Cardiac muscle cell (in vitro differentiated cells and primary cell): ENCODE results near the gene CT47C1. TPM values are rescaled to one million over a fixed set of nuclear protein-coding genes. Genes with fewer than 3 reads are reported as not detected.

ENCODE experiments used
- DNase-seq, 2 donors: peaks; one replicate each; pipeline versions ENCODE4 v3.0.0 to v3.0.0-alpha.2; 2010 to 2017; ENCODE audit warnings: low read depth in 1 of 2, low spot score in 1 of 2
- H3K27ac ChIP-seq: fragments of 200-600 bp; sonication (generic); 2 replicates; pipeline ENCODE4 v1.5.1; 2016
- H3K27me3 ChIP-seq: fragments of 200-600 bp; sonication (generic); 2 replicates; pipeline ENCODE4 v1.6.0; 2016; ENCODE audit warnings: control low read depth
- H3K36me3 ChIP-seq: fragments of 200-600 bp; sonication (generic); 2 replicates; pipeline ENCODE4 v1.5.1; 2016; ENCODE audit warnings: control low read depth
- H3K4me1 ChIP-seq: fragments of 200-600 bp; sonication (generic); 2 replicates; pipeline ENCODE4 v1.8.1; 2017; ENCODE audit warnings: low read depth, mild to moderate bottlenecking, mixed run types
- H3K4me3 ChIP-seq: fragments of 200-600 bp; sonication (generic); 2 replicates; pipeline ENCODE4 v1.5.1; 2016; ENCODE audit warnings: mild to moderate bottlenecking
- H3K9me3 ChIP-seq: fragments of 200-600 bp; sonication (generic); 2 replicates; pipeline ENCODE4 v1.5.1; 2017; ENCODE audit warnings: low read depth, mild to moderate bottlenecking, control low read depth
- polyA plus RNA-seq: library from polyadenylated mRNA; unstranded; fragments of >200 nt; fragmentation: Nextera tagmentation; extraction: Ambion mirVana; gene quantifications from 2 replicates; pipeline ENCODE4 v1.2.1, GENCODE V29; 2016
- total RNA-seq: library from RNA; depleted of rRNA; stranded (reverse); fragments of >200 nt; gene quantifications from 2 replicates; pipeline ENCODE4 v1.2.3, GENCODE V29; 2016
- TF ChIP-seq, protein P1 (sequence below): IDR thresholded peaks from 2 replicates; pipeline ENCODE4 v1.5.1; 2012; ENCODE audit warnings: low read depth, mild to moderate bottlenecking, low read length

Gene CT47C1
- total and polyA plus RNA-seq, 2 experiments from 2014 or later: not detected

DNA sequence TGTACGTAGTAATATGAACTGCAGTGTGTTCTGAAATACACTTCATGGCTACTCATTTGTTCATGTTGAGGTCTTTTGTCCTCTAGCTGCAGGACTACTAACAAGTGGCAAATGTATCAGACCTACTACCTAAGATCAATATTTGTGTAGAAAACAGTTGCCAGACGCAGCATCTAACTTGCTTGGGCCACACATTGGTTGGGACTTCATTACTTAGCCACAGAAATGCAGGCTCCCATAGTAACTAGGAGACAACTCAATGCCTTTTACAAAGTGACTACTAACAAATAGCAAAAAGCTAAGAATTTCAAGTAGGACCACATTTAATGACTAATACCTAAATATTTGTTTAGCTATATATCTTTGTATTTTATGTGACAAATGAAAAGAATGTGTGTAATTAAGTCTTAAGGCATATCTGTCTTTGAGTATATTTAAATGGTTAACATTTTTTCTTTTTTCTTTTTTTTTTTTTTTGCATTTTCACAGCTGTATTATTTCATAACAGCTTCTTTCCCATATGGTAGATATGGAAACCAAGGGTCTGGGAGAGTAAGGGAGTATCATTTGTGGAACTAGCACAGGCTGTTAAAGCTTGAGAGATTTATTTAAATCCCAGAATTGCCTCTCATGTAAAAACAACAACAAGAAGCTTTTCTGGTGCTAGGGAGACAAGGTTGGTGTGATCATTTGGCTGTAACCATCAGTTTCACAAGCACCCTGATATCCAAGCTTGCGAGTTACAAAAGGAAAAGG lies 2.7 kb downstream of the CT47C1 start:
- Histone ChIP-seq H3K27ac (no peak overlapping the region), H3K36me3 (no peaks in the 10 kb centered on the region), H3K9me3 (no peaks in the 10 kb centered on the region), H3K27me3 (no peaks in the 10 kb centered on the region), H3K4me3 (no peak overlapping the region), H3K4me1 (no peaks in the 10 kb centered on the region)
- no peak for DNase-seq
- TF ChIP-seq, protein P1, sequence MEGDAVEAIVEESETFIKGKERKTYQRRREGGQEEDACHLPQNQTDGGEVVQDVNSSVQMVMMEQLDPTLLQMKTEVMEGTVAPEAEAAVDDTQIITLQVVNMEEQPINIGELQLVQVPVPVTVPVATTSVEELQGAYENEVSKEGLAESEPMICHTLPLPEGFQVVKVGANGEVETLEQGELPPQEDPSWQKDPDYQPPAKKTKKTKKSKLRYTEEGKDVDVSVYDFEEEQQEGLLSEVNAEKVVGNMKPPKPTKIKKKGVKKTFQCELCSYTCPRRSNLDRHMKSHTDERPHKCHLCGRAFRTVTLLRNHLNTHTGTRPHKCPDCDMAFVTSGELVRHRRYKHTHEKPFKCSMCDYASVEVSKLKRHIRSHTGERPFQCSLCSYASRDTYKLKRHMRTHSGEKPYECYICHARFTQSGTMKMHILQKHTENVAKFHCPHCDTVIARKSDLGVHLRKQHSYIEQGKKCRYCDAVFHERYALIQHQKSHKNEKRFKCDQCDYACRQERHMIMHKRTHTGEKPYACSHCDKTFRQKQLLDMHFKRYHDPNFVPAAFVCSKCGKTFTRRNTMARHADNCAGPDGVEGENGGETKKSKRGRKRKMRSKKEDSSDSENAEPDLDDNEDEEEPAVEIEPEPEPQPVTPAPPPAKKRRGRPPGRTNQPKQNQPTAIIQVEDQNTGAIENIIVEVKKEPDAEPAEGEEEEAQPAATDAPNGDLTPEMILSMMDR: no peak

DNA sequence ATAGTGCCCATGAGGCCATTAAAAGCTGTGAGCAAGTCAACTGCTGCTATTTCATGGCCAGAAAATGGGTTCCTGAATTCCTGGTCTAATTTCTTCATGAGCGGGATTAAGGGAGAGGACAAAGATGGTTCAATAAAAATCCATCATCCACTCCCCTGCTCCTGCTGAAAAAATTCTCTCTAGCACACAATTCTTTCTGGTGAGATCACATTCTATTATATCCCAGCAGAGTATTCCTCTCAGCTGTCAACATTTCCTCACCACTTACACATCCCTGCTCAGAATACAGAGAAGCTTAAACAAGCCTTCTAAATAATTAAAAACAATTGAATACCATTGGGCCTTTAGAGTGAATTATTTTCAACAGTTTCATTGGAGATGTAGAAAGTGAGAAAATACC lies 9.5 kb downstream of the CT47C1 start:
- Histone ChIP-seq H3K27ac (no peak overlapping the region), H3K27me3 (no peaks in the 10 kb centered on the region), H3K9me3 (no peaks in the 10 kb centered on the region), H3K36me3 (no peaks in the 10 kb centered on the region), H3K4me1 (no peaks in the 10 kb centered on the region), H3K4me3 (no peak overlapping the region)
- TF ChIP-seq, protein P1: no peak
- no peak for DNase-seq

DNA sequence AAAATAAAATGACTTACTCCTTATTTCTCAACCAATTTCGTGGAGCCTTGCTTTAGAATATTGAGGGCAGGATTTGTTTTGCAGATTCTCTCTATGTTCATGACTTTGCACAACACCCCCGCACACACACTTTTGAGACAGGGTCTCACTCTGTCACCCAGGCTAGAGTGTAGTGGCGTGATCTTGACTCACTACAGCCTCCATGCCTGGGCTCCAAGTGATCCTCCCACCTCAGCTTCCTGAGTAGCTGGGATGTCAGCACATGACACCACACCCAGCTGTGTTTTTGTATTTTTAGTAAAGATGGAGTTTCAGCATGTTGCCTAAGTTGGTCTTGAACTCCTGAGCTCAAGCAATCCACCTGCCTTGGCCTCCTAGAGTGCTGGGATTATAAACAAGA lies 12.0 kb downstream of the CT47C1 start:
- TF ChIP-seq, protein P1: no peak

DNA sequence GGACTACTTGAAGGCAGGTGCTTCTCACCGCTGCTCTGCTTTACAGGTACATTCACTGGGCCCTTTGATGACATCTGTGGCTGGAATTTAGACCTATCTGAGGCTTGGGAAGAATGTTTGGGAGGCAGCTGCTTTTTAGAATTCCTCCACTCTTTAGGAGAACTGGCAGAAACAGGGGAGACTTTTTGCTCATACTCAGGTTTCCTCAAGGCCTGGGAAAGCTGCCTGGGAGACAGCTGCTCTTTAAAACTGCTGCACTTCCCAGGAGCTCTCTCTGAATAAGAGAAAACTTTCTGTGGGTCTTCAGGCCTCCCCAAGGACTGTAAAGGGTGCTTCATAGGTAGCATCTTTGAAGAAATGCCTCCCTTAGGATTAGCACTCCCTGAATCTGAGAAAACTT lies 14.3 kb downstream of the CT47C1 start:
- no peak overlapping the region for H3K4me3 ChIP-seq
- H3K27ac ChIP-seq: no peak overlapping the region
- H3K4me1 ChIP-seq: no peaks in the 10 kb centered on the region
- DNase-seq: no peak
- no peaks in the 10 kb centered on the region for H3K36me3 ChIP-seq
- no peaks in the 10 kb centered on the region for H3K9me3 ChIP-seq
- TF ChIP-seq, protein P1: no peak
- H3K27me3 ChIP-seq: no peaks in the 10 kb centered on the region

More for the DNA sequence above, 12.0 kb downstream of the CT47C1 start:
- Histone ChIP-seq H3K4me1 (no peaks in the 10 kb centered on the region), H3K27ac (no peak overlapping the region), H3K36me3 (no peaks in the 10 kb centered on the region), H3K27me3 (no peaks in the 10 kb centered on the region), H3K9me3 (no peaks in the 10 kb centered on the region), H3K4me3 (no peak overlapping the region)
- no peak for DNase-seq

DNA sequence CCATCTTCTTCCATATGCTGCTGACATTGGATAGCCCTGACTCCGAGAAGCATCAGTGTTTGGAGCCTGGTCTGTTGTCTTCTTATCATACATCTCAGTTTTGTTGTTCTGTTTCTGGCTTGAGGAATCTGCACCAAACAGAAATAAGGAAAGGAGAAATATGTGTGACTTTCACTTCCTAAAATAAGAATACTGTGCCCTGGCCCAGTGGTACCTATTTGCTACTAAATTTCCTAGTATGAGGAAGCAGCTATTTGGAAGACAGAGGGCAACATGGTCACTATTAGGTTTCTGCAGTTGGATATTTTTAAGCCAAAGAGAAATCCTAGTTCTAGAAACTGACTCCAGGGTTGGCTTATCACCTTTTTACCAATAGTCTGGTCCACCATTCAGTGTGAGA lies 16.8 kb downstream of the CT47C1 start:
- Histone ChIP-seq H3K27me3 (no peaks in the 10 kb centered on the region), H3K4me3 (no peak overlapping the region), H3K9me3 (no peaks in the 10 kb centered on the region), H3K4me1 (no peaks in the 10 kb centered on the region), H3K27ac (no peak overlapping the region), H3K36me3 (no peaks in the 10 kb centered on the region)
- TF ChIP-seq, protein P1: no peak
- no peak for DNase-seq
